Measurements from ENCODE around the gene NCAM2. TPM values are rescaled to one million over a fixed set of nuclear protein-coding genes. Genes with fewer than 3 reads are reported as not detected.

NCAM2 gene
- total and polyA plus RNA-seq, 2 experiments from 2014 or later: 0.36 to 0.83 TPM

- Histone ChIP-seq H3K4me2 (no peak overlapping the region), H2AFZ (0 out of 2 replicates have a peak overlapping the region, but pooled peaks have one; percentile 19), H3K4me3 (no peak overlapping the region), H4K20me1 (replicated peaks; ENCODE audit: insufficient read depth) (no peaks in the 10 kb centered on the region), H3K36me3 (ENCODE audit: insufficient read depth) (no peaks in the 10 kb centered on the region), H3F3A (replicated peaks; ENCODE audit: low read depth) (peaks cover 5% of the 10 kb centered on the region; the same call in 1 of the 2 replicates), H3K9me2 (ENCODE audit: insufficient read depth) (no peaks in the 10 kb centered on the region), H3K27me3 (ENCODE audit: insufficient read depth) (peaks cover 25% of the 10 kb centered on the region), H3K4me1 (ENCODE audit: insufficient read depth) (peaks cover 8% of the 10 kb centered on the region), H3K27ac (ENCODE audit: low read depth) (no peak overlapping the region), H3K79me2 (replicated peaks; ENCODE audit: insufficient read depth) (no peaks in the 10 kb centered on the region)
- no peak for ATAC-seq
- TF ChIP-seq ETS1 (IDR thresholded peaks at IDR 0.05): no peak
- H3K36me3 Mint-ChIP-seq (ENCODE audit: low read depth): no peaks in the 10 kb centered on the region
- H3K4me1 Mint-ChIP-seq: peaks cover 7% of the 10 kb centered on the region; the same call in 2 of the 3 replicates
- DNase-seq (ENCODE audit: low spot score): no peak
- H3K9me3 Mint-ChIP-seq: no peaks in the 10 kb centered on the region
- H3K27me3 Mint-ChIP-seq (ENCODE audit: insufficient read depth, low read depth, poor library complexity): peaks cover 14% of the 10 kb centered on the region
- H3K27ac Mint-ChIP-seq: no peak overlapping the region
- no peak overlapping the region for H3K4me3 Mint-ChIP-seq
These were observed 3.4 kb downstream of the NCAM2 start for GRCh38 chr21:21001591-21002100.

- Histone ChIP-seq H3K4me3 (no peak overlapping the region), H2AFZ (peak overlapping the region; percentile 19; the same call in 1 of the 2 replicates), H3K4me1 (ENCODE audit: insufficient read depth) (peaks cover 8% of the 10 kb centered on the region), H3K79me2 (replicated peaks; ENCODE audit: insufficient read depth) (no peaks in the 10 kb centered on the region), H3K9me2 (ENCODE audit: insufficient read depth) (no peaks in the 10 kb centered on the region), H3K4me2 (no peak overlapping the region), H3K36me3 (ENCODE audit: insufficient read depth) (no peaks in the 10 kb centered on the region), H3F3A (replicated peaks; ENCODE audit: low read depth) (peaks cover 5% of the 10 kb centered on the region; the same call in 1 of the 2 replicates), H3K27me3 (ENCODE audit: insufficient read depth) (peaks cover 20% of the 10 kb centered on the region), H4K20me1 (replicated peaks; ENCODE audit: insufficient read depth) (no peaks in the 10 kb centered on the region), H3K27ac (ENCODE audit: low read depth) (no peak overlapping the region)
- no peak for DNase-seq (ENCODE audit: low spot score)
- Mint-ChIP-seq H3K36me3 (ENCODE audit: low read depth) (no peaks in the 10 kb centered on the region), H3K27ac (no peak overlapping the region), H3K4me3 (no peak overlapping the region), H3K4me1 (peaks cover 10% of the 10 kb centered on the region), H3K27me3 (ENCODE audit: insufficient read depth, low read depth, poor library complexity) (peaks cover 9% of the 10 kb centered on the region), H3K9me3 (no peaks in the 10 kb centered on the region)
- TF ChIP-seq CREB1 (CRISPR knock-in tag; IDR thresholded peaks at IDR 0.05; ENCODE audit: low read depth) (no peak), REST (IDR thresholded peaks at IDR 0.05; ENCODE audit: unreplicated experiment) (no peak)
- ATAC-seq: no peak
These were observed 3.9 kb downstream of the NCAM2 start for GRCh38 chr21:21002153-21002552.

GRCh38 chr21:21003701-21004100, 5.5 kb downstream of the NCAM2 start:
- Histone ChIP-seq H4K20me1 (replicated peaks; ENCODE audit: insufficient read depth) (no peaks in the 10 kb centered on the region), H3K4me1 (ENCODE audit: insufficient read depth) (peaks cover 5% of the 10 kb centered on the region), H3K4me2 (no peak overlapping the region), H3K36me3 (ENCODE audit: insufficient read depth) (no peaks in the 10 kb centered on the region), H3K9me2 (ENCODE audit: insufficient read depth) (no peaks in the 10 kb centered on the region), H3F3A (replicated peaks; ENCODE audit: low read depth) (0 out of 2 replicates have a peak, but pooled peaks cover 3% of the 10 kb centered on the region), H2AFZ (no peak overlapping the region), H3K4me3 (no peak overlapping the region), H3K79me2 (replicated peaks; ENCODE audit: insufficient read depth) (no peaks in the 10 kb centered on the region), H3K27me3 (ENCODE audit: insufficient read depth) (peaks cover 8% of the 10 kb centered on the region), H3K27ac (ENCODE audit: low read depth) (no peak overlapping the region)
- Mint-ChIP-seq H3K9me3 (no peaks in the 10 kb centered on the region), H3K36me3 (ENCODE audit: low read depth) (no peaks in the 10 kb centered on the region), H3K4me3 (no peak overlapping the region), H3K4me1 (peaks cover 14% of the 10 kb centered on the region), H3K27ac (no peak overlapping the region), H3K27me3 (ENCODE audit: insufficient read depth, low read depth, poor library complexity) (no peaks in the 10 kb centered on the region)
- peak; percentile 55; the same call in 2 of the 3 replicates for ATAC-seq
- peak; percentile 90 for DNase-seq (ENCODE audit: low spot score)
- TF ChIP-seq POLR2AphosphoS5 (IDR thresholded peaks at IDR 0.05; ENCODE audit: low read depth) (no peak), JUNB (IDR thresholded peaks at IDR 0.05; ENCODE audit: unreplicated experiment) (no peak), ZNF331 (CRISPR knock-in tag; IDR thresholded peaks at IDR 0.05; ENCODE audit: low read depth) (no peak), NANOG (IDR thresholded peaks at IDR 0.05; ENCODE audit: borderline replicate concordance) (no peak), ZNF114 (CRISPR knock-in tag; IDR thresholded peaks at IDR 0.05) (no peak)

Measured in GM23338 (cell line).